B cell (primary cell): ENCODE results near the gene FAR2.

Experiments
- EZH2 ChIP-seq: IDR thresholded peaks from 2 replicates; pipeline ENCODE4 v1.6.1; 2012; ENCODE audit warnings: borderline replicate concordance, low read depth, mild to moderate bottlenecking, moderate library complexity, low read length; ENCODE audit not compliant: insufficient read depth, poor library complexity, severe bottlenecking
- TF ChIP-seq, protein P1 (sequence below): fragments of 200-600 bp; IDR thresholded peaks from one replicate; pipeline ENCODE4 v1.8.0; 2022; ENCODE audit warnings: antibody characterized with exemption, mild to moderate bottlenecking

DNA sequence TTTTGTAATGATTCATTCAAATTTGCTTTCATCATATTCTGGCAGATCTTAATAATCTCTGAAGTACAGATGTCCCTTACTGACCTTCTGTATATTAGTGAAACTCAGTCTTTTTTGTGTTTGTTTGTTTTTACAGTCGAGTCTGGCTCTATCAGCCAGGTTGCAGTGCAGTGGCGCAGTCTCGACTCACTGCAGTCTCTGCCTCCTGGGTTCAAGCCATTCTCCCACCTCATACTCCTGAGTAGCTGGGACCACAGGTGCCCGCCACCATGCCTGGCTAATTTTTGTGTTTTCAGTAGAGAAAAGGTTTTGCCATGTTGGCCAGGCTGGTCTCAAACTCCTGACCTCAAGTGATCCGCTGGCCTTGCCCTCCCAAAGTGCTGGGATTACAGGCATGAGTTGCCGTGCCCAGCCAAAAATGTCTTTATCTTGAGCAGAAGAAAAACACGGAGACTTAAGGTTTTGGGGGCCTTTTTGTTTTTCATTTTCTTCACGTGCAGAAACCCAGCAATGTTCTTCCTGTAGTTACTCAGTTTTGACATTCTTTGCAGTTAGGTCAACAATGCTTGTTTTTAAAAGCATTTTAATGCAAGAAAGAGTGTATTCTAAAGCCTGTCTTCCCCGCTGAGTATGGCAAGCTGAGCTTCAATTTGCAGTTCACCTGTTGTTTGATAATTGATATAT, 79.5 kb downstream of the FAR2 start:
- TF ChIP-seq, protein P1, sequence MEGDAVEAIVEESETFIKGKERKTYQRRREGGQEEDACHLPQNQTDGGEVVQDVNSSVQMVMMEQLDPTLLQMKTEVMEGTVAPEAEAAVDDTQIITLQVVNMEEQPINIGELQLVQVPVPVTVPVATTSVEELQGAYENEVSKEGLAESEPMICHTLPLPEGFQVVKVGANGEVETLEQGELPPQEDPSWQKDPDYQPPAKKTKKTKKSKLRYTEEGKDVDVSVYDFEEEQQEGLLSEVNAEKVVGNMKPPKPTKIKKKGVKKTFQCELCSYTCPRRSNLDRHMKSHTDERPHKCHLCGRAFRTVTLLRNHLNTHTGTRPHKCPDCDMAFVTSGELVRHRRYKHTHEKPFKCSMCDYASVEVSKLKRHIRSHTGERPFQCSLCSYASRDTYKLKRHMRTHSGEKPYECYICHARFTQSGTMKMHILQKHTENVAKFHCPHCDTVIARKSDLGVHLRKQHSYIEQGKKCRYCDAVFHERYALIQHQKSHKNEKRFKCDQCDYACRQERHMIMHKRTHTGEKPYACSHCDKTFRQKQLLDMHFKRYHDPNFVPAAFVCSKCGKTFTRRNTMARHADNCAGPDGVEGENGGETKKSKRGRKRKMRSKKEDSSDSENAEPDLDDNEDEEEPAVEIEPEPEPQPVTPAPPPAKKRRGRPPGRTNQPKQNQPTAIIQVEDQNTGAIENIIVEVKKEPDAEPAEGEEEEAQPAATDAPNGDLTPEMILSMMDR, result no peak
- no peak for TF ChIP-seq EZH2
